GM11168 (cell line): Measurements from ENCODE around the gene GRIK1.
"Not testable (repeated sequence)": the region's sequence is repeated elsewhere in the genome, so short reads cannot be mapped to it uniquely, and the experiment has no call there.

Experiments
- in situ Hi-C: fragments of 300-500 bp; cut with MboI; formaldehyde crosslinking; loops from one replicate; pipeline ENCODE4 v1.12.0; 2022; ENCODE audit warnings: low sequenced_read_pairs; ENCODE audit not compliant: unreplicated experiment

The GRIK1 gene

DNA sequence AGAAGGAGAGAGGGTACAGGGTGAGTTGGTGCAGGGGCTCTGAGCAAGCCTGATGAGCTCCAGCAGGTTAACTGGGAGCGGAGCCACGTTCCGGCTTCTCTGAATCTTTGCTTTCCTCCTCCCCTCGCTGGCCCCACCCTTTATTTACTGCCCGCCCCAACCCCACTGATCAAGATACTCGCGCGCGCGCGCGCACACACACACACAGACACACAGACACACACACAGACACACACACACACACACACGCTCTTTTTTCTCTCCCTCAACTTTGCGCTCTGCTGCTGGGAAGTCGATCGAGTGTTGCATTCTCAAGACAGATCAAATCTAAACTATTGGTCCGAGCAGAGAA, at the start of gene GRIK1:
Gene GRIK1 (minus strand): TSS at position 73 of the 352 bp plus-strand sequence.
- in situ Hi-C loops = no loop called here

DNA sequence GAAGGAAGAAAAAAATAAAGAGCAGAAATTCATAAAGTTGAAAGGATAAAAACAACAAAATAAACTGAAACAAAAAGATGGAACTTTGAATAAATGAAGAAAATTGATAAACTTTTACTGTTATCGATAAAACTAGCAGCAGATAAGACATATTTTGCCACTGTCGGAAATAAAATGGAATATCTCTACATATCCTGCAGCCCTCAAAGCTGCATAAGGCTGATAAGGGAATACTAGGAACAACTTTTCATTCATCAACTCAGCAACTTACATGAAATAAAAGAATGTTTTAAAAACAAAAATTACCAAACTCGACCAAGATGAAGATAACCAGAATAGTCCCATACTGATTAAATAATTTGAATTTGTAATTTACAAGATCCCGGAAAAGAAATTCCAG, 48.0 kb upstream of the GRIK1 start:
- in situ Hi-C loops = no loop called here

DNA sequence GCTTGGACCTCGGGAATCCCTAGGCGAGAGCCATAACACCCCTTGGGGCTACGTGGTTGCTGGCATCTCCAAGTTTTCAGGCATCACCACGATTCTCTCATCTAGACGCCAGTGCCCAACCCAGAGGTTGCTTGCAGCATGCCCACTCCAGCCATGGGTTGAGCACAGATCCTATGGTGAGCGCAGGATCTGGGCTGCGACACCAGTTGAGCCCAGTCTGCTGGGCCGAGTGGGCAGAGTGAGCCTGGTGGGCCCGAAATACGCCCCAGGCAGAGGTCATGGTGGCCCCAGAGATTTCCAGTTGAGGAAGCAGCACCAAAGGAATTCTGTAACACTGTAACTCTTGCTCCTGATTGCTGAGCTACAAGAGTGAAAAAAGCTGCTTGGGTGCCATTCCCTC, 46.1 kb upstream of the GRIK1 start:
- in situ Hi-C loops = no loop called here

DNA sequence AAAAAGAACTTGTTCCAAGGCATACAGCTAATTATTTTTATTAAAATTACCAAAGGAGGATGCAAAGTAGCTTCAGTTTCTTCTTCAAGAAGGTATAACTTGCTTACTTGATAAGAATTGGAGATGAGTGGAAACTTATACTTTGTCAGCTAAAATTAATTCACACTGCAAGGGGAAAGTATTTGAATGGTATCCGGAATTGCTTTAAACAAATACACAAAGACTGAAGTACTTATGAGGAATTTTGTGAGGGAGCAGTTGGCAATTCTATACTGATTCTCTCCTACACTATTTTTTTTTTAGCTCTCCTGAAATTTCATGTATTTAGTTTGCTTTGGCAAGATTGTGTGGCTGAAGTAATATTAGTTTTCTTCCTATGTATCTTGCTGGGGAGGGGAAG, 39.2 kb upstream of the GRIK1 start:
- in situ Hi-C loops = no loop called here

DNA sequence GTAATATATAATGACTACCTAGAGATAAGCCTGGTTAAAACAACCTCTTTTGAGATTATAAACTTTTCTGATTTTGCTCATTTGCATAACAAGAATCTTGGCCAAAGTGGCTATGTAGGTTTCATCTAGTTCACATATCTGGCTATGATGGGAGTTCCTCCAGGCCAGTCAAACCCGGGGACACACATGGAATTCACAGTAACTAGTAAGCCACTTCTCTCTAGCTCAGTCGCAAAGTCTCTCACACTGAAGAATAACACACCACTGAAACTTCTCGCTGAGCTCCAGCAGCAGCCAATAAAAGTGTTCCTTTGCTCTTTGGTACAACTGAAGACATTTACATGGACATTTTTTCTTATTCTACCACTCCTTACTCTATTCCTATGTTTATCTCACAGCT, 36.0 kb upstream of the GRIK1 start:
- in situ Hi-C loops = no loop called here

DNA sequence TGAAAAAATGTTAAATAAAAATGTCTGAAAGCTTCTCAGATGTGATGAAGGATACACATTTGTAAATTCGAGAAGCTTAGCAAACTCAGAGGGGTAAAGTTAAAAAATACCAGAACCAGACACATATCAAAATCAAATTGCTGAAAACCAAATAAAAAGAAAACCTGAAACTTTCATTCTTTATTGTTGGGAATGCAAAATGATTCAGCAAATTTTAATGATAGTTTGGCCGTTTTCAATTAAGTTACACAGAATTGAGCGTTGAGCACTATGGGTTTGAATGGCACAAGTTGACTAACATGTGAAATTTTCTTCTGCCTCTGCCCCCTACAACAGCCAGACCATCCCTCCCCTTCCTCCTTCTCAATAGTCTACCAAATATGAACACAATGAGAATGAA, 33.5 kb upstream of the GRIK1 start:
- in situ Hi-C loops = no loop called here

DNA sequence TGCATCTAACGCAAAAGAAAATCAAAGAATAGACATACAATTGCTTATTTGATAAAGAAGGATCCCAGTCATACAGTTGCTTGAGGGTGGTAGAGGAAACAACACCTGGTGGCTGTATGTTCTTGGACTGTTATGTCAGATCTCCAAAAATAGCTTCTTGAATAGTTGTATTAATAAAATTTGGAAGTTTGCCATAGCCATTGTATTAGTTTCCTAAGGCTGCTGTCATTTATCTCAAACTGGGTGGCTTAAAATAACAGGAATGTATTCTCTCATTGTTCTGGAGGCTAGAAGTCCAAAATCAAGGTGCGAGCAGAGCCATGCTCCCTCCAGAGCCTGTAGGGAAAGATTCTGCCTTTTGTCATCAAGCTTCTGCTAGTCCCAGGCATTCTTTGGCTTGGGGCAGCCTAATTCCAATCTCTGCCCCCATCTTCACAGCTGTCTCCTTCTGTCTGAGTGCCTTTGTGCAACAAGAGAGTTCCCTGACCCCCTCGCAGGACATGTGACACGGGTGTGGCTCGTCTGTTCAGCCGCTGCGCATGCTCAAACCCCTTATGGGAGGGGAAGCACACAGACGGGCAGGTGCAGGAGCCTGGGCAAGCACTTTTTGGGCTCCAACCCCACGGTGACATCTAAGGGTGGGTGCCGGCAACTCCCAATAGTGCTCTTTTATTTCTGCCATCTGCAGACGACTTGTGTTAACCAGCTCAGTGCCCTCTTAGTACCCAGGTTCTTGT, 21.7 kb upstream of the GRIK1 start:
- in situ Hi-C loops = no loop called here

DNA sequence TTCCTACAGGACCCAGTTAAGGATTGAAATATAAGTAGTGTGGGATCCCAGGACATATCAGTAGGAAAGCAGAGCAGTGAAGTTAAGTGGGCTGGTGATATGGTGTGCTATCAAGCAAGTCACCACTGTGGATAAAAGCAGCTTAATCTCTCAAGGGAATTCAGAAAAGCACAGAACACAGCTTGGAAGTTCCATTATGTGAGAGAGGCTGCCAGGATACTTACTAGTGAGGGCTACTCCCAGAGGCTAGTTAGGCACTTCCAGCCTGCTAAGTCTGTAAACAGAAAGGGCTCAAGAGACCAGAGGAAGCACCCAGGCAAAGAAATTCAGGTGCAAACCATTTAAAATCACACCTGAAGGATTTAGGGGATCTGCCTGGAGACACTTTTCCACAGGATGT, 18.8 kb upstream of the GRIK1 start:
- in situ Hi-C loops = no loop called here

DNA sequence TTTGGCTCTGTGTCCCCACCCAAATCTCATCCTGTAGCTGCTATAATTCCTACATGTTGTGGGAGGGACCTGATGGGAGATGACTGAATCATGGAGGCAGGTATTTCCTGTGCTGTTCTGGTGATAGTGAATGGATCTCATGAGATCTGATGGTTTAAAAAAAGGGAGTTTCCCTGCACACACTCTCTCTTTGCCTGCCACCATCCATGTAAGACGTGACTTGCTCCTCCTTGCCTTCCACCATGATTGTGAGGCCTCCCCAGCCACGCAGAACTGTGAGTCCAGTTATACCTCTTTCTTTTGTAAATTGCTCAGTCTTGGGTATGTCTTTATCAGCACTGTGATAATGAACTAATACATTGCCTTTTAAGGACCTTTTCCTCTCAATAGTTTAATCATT, 18.2 kb upstream of the GRIK1 start:
- in situ Hi-C loops = not testable (repeated sequence)

DNA sequence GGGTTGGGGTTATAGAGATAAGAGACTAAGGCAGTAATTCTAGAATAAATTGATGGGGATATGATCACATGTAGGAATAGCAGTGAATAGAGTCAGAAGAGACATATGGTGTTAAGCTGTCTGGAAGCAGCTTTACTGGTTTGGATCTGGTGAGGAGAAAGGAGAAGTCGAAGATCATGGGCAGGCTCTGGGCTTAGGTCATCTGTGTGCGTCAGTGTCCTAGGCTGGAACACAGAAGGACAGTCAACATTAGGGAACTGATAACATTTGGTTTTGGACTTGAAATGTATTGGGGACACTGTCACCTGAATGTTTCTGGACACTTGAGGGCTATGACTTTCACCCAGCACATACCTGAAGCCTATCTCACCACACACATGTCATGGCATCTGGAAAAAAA, 13.9 kb upstream of the GRIK1 start:
- in situ Hi-C loops = no loop called here

DNA sequence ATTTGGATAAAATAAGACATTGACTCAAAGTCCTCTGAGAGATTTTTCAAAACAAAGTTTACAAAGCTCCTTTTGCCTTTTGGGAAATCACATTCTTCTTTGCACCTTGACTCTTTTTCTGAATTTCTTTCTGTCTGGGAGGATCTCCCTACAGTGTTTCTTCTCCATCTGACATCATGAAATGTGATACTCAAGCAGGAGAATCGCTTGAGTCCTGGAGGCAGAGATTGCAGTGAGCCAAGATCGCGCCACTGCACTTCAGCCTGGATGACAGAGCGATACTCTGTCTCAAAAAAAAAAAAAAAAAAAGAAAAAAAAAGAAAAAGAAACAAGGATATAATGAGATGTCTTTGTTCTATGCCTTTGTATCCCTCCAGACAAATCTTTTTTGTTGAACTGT, 13.3 kb upstream of the GRIK1 start:
- in situ Hi-C loops = no loop called here

DNA sequence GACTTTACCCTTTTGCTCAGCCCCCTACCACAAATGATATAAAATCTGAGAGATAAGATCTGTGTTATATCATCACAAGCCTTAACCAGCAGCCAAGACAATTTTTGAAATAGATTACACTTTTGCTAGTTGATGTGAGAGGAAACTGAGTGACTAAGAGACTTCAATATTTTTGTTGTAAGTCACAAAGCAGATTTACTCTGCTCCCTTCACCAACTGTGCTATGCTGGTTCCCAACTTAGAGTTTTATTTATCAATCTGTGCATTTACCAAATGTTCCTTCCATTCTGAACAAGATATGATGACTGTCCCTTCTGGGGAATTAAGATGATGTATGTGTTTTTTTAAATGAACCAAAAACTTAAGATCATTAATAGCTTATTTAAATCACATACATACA, 12.1 kb upstream of the GRIK1 start:
- in situ Hi-C loops = no loop called here

DNA sequence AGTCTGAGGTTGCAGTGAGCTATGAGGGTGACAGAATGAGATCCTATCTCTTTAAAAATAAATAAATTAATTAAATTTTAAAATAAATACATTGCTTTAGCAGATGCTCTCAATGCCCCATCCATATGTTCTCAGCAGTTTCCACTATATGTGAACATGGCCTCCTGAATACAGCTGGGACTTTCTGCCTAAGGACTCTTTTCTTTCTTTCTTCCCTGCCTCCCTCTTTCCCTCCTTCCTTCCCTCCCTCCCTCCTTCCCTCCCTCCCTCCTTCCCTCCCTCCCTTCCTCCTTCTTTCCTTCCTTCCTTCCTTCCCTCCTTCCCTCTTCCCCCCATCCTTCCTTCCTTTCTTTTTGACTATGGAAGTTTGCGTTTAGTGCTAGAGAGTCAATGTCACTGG, 10.2 kb upstream of the GRIK1 start:
- in situ Hi-C loops = no loop called here

DNA sequence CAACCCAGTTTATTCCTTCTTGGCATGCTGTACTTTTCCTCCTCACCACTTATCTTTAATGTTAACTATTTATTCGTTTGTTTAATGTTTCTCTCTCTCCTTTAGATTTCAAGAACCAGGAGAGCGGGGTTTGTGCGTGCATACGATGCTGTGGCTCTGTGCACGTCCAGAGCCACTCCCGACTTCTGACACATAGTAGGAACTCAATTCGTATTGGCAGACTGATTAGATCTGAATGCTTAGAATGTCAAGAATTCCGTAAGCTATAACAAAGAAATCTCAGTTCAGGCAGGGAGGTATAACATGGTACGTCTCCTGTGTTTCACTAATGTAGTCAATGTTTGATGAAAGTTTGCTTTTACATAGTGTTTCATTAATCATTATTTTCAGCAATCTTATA, 7.3 kb upstream of the GRIK1 start:
- in situ Hi-C loops = no loop called here

DNA sequence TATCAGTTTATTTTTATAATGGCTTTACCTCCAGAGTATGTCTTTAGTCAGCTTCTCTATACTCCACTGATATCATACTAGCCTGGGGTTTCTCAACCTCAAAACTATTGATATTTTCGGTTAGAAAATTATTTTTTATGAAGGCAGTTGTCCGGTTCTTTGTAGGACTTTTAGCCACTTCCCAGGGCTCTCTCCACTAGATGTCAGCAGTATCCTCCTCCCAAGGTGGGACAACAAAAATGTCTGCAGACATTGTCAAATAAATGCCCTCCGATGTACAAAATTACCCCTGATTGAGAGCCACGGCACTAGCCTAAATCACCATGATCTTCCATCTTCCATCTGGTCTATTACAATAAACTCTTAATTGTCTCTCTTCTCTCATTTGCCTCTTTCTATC, 4.1 kb upstream of the GRIK1 start:
- in situ Hi-C loops = no loop called here

DNA sequence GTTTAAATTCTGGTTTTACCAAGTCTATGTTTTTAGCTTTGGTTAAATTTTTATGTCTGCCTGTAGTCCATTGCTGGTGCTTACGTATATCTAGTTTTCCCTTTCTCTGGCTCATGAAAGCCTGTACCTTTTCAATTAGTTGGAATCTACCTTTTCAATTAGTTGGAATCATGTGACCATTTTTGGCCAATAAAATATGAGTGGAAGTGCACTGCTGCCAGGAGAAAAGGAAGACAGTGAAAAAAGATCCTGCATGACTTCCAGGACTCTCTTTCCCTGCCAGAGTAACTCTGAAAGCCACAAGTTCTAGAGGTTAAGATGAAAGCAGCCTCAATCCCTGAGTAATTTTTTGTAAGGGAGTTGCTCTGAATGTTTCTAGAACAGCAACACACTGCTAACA, 2.2 kb upstream of the GRIK1 start:
- in situ Hi-C loops = no loop called here

DNA sequence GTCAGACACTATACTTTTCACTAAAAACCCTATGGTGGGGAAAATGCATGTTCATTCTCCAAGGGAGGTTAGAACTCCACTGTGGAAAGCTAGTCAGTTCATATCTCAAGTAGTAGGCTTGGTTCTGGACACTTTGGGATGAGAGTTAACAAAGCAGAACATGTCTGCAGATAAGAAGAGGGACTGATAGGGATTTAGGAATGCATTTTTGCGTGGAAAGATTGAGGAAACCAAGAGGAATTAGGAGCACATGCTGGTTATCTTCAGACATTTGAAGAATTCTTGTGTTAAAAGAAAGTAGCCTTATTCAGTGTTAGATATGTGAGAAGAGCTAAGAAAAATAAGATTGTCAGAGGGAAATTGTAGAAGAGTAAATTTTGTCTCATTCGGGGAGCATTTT, 1.2 kb upstream of the GRIK1 start:
- in situ Hi-C loops = no loop called here

DNA sequence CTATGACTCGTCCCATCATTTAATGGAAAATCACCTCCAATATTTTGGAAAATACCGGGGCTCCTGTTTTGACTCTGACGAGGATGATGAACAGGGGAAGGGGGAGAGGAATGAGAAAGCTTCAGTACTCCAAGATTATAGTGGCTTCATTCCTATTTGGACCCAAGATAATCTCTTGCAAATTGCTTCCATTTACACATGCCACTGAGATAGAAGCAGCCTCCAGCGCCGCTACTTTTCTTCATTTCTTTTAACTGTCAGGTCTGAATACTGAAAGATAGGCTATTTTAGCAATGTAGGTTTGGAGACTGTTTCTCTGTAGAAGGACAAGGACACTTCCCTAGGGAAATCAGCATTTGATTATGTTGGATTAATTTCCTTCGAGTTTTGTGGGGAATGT, 565 bp upstream of the GRIK1 start:
- in situ Hi-C loops = no loop called here

DNA sequence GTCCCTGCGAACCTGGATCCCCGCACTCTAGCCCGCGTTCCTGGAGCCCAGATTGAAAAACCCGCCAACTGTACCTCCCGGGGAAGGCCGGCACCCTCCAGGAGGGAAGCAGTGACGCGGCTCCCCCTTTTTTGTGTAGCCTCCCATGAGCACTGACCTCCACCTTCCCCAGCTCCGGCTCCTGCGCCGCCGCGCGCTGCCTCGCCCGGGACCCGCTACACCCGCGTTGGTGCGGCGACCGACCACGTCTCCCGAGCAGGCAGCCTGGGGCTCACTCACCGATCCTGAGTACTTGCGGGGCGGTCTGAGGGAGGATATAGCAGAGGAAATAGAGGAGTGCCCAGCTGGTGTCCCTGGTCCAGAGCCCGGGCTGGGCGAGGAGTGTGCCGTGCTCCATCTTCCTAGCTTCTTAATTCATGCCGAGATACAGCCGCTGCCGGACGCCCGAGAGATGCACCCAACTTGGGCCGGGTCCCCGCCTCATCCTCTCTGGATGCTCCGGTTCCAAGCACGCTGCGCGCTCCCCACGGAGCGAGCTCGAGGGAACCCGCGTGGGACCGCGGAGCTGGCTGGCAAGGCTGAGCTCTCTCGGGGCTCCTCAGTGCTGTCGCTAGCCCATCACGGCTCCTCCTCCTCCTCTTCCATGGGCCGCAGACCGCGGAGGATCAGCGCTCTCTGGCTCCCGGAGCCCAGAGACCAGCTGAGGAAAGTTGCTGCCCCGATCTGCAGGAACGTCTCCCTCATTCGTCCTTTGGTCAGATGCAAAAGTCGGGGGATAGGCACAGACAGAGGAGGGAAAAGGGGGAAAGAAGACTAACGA, 482 bp downstream of the GRIK1 start:
- in situ Hi-C loops = no loop called here

DNA sequence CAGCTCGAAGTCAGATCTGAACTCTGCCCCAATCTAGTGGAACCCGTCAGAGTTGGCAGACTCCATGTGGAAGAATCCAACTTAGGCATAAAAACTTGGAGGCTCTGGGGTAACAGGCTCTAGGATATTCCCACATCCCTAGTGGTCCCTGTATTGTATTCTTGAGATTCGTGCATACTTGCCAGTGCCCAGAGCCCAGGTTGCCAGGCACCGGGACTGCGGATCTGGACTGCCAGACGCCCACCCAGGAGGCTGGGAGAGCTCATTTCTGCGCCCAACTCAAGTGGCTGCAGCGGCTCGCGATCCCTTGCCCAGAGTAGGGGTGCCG, 1.1 kb downstream of the GRIK1 start:
- in situ Hi-C loops = no loop called here

DNA sequence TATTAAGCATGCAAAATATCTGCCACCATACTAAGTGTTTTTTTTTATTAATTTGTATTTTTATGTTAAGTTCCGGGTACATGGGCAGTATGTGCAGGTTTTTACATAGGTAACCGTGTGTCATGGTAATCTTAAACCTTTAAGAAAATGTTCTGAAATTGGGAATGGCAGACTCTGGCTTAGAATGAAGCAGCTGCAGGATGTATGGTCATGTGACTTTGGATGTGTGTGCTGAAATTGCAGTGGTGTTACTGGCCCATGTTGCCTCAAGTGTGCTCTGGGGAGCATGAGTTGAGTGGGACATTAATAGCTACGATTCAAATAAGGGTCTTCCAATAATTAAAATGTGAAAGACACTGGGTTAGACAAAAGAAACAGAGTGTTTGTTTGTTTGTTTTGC, 6.7 kb downstream of the GRIK1 start:
- in situ Hi-C loops = no loop called here

DNA sequence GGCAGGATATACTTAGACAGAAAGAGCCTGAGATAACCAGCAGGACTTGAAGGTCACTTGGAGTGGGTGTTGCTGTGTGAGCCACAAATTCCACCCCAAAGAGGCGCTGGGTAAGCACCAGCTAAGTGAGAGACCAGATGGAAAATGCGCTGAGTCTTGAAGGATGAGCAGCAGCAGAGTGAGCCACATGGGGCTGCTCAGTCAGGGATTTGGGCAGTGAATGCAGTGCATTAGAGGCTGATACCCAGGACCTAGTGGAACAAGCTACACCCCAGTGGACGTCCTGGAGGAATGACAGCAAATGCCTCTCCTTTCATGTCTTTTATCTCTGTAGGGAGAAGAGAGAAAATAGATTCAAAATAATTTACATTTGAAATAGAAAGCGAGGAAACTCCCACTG, 11.3 kb downstream of the GRIK1 start:
- in situ Hi-C loops = no loop called here
